Suprapubic skin (tissue), 4 donors: ENCODE measurements around the gene KRTAP10-3. TPM values are rescaled to one million over a fixed set of nuclear protein-coding genes. Genes with fewer than 3 reads are reported as not detected.

Source experiments
- DNase-seq, 2 donors: peaks; one replicate each; pipeline ENCODE4 v3.0.0-alpha.2; 2019; ENCODE audit warnings: low spot score in 2 of 2
- H3K27ac ChIP-seq: fragments of 200-600 bp; sonication (generic); one replicate; pipeline ENCODE4 v1.5.1; 2019
- H3K27me3 ChIP-seq: fragments of 200-600 bp; sonication (generic); one replicate; pipeline ENCODE4 v1.5.1; 2019
- H3K36me3 ChIP-seq: fragments of 200-600 bp; sonication (generic); one replicate; pipeline ENCODE4 v1.5.1; 2019
- H3K4me1 ChIP-seq: fragments of 200-600 bp; sonication (generic); one replicate; pipeline ENCODE4 v1.5.1; 2019
- H3K4me3 ChIP-seq: fragments of 200-600 bp; sonication (generic); one replicate; pipeline ENCODE4 v1.5.1; 2019; ENCODE audit warnings: mild to moderate bottlenecking
- H3K9me3 ChIP-seq: fragments of 200-600 bp; sonication (generic); one replicate; pipeline ENCODE4 v1.5.1; 2019
- CTCF ChIP-seq, 2 donors: fragments of 200-600 bp in 1 of 2; fragments of 450-650 bp in 1 of 2; sonication (generic) in 1 of 2; IDR thresholded peaks; one replicate each; pipeline ENCODE4 v1.5.1; 2016 to 2019; ENCODE audit warnings: antibody characterized with exemption in 2 of 2, mild to moderate bottlenecking in 1 of 2, moderate library complexity in 1 of 2
- EP300 ChIP-seq: sonication (generic); formaldehyde crosslinking; IDR thresholded peaks from one replicate; pipeline ENCODE4 v1.6.1; 2017; ENCODE audit warnings: antibody characterized with exemption
- POLR2A ChIP-seq, 2 donors: fragments of 450-650 bp; IDR thresholded peaks; one replicate each; pipeline ENCODE4 v1.6.1; 2017; ENCODE audit warnings: antibody characterized with exemption in 2 of 2, mild to moderate bottlenecking in 2 of 2, moderate library complexity in 2 of 2
- POLR2AphosphoS5 ChIP-seq, 3 donors: sonication (generic); formaldehyde crosslinking; IDR thresholded peaks; one replicate each; pipeline ENCODE4 v1.6.1; 2017; ENCODE audit warnings: antibody characterized with exemption in 3 of 3
- WGBS: methylation state at CpG from one replicate; pipeline ENCODE4 v1.1.5; 2018; 5-methylcytosine and 5-hydroxymethylcytosine counted together
- total RNA-seq, 4 donors: library from RNA; depleted of rRNA; stranded (reverse); fragments of >200 nt; gene quantifications; one replicate each; pipeline ENCODE4 v1.1.0, GENCODE V29; 2016

Gene KRTAP10-3
- total RNA-seq, 4 donors from 2014 or later, result 1.1 to 5.8 (median 3.3) TPM; not detected in 1

GRCh38 chr21:44548381-44548780, 10.2 kb downstream of the KRTAP10-3 start:
- H3K4me1 ChIP-seq, result peaks cover 14% of the 10 kb centered on the region
- WGBS, result 44% methylated on average over 13 of the region's 13 CpGs
- no peak overlapping the region for H3K4me3 ChIP-seq
- TF ChIP-seq POLR2AphosphoS5 (IDR thresholded peaks at IDR 0.05), result no peak
- no peak for TF ChIP-seq CTCF (IDR thresholded peaks at IDR 0.05)
- TF ChIP-seq POLR2A (IDR thresholded peaks at IDR 0.05), result no peak
- no peak for TF ChIP-seq EP300
- peaks cover 37% of the 10 kb centered on the region for H3K27me3 ChIP-seq
- H3K27ac ChIP-seq, result no peak overlapping the region
- DNase-seq, result no peak
- H3K36me3 ChIP-seq, result no peaks in the 10 kb centered on the region
- no peaks in the 10 kb centered on the region for H3K9me3 ChIP-seq

GRCh38 chr21:44547656-44548331, 10.8 kb downstream of the KRTAP10-3 start:
- H3K9me3 ChIP-seq, result no peaks in the 10 kb centered on the region
- no peak for DNase-seq
- no peaks in the 10 kb centered on the region for H3K36me3 ChIP-seq
- TF ChIP-seq CTCF (IDR thresholded peaks at IDR 0.05) (no peak), POLR2A (IDR thresholded peaks at IDR 0.05) (no peak), EP300 (no peak), POLR2AphosphoS5 (IDR thresholded peaks at IDR 0.05) (no peak)
- 59% methylated on average over 5 of the region's 5 CpGs for WGBS
- H3K27me3 ChIP-seq, result peaks cover 35% of the 10 kb centered on the region
- H3K4me3 ChIP-seq, result no peak overlapping the region
- peaks cover 14% of the 10 kb centered on the region for H3K4me1 ChIP-seq
- H3K27ac ChIP-seq, result no peak overlapping the region

- no peaks in the 10 kb centered on the region for H3K36me3 ChIP-seq
- WGBS, result 78% methylated on average over 3 of the region's 3 CpGs
- H3K27me3 ChIP-seq, result peaks cover 10% of the 10 kb centered on the region
- no peak overlapping the region for H3K4me3 ChIP-seq
- H3K9me3 ChIP-seq, result peaks cover 5% of the 10 kb centered on the region
- no peaks in the 10 kb centered on the region for H3K4me1 ChIP-seq
- DNase-seq, result no peak
- TF ChIP-seq EP300 (no peak), POLR2A (IDR thresholded peaks at IDR 0.05) (no peak), POLR2AphosphoS5 (IDR thresholded peaks at IDR 0.05) (no peak), CTCF (IDR thresholded peaks at IDR 0.05) (no peak)
- H3K27ac ChIP-seq, result no peak overlapping the region
Measured at GRCh38 chr21:44544566-44544965, 14.0 kb downstream of the KRTAP10-3 start.

GRCh38 chr21:44542716-44543115, 15.9 kb downstream of the KRTAP10-3 start:
- Histone ChIP-seq H3K9me3 (peaks cover 5% of the 10 kb centered on the region), H3K27ac (no peak overlapping the region), H3K36me3 (no peaks in the 10 kb centered on the region), H3K27me3 (peaks cover 9% of the 10 kb centered on the region), H3K4me3 (no peak overlapping the region), H3K4me1 (no peaks in the 10 kb centered on the region)
- no peak for TF ChIP-seq EP300
- no peak for TF ChIP-seq CTCF (IDR thresholded peaks at IDR 0.05)
- no peak for TF ChIP-seq POLR2A (IDR thresholded peaks at IDR 0.05)
- no peak for TF ChIP-seq POLR2AphosphoS5 (IDR thresholded peaks at IDR 0.05)
- 81% methylated on average over 1 of the region's 1 CpG for WGBS
- DNase-seq, result no peak

- peaks cover 9% of the 10 kb centered on the region for H3K27me3 ChIP-seq
- no peak overlapping the region for H3K4me3 ChIP-seq
- H3K27ac ChIP-seq, result no peak overlapping the region
- 79% methylated on average over 11 of the region's 11 CpGs for WGBS
- H3K9me3 ChIP-seq, result peaks cover 5% of the 10 kb centered on the region
- no peak for DNase-seq
- H3K36me3 ChIP-seq, result no peaks in the 10 kb centered on the region
- no peaks in the 10 kb centered on the region for H3K4me1 ChIP-seq
- TF ChIP-seq POLR2A (IDR thresholded peaks at IDR 0.05) (no peak), POLR2AphosphoS5 (IDR thresholded peaks at IDR 0.05) (no peak), CTCF (IDR thresholded peaks at IDR 0.05) (no peak), EP300 (no peak)
Measured at GRCh38 chr21:44540741-44541288, 17.8 kb downstream of the KRTAP10-3 start.
